ENCODE data around the gene KRTAP3-2.

- TF ChIP-seq ARNTL (CRISPR knock-in tag; IDR thresholded peaks at IDR 0.05; ENCODE audit: borderline replicate concordance, low read depth): no peak
- TF ChIP-seq PPARA (CRISPR knock-in tag; IDR thresholded peaks at IDR 0.05; ENCODE audit: borderline replicate concordance): no peak
- TF ChIP-seq TOX (CRISPR knock-in tag; IDR thresholded peaks at IDR 0.05; ENCODE audit: borderline replicate concordance): no peak
- TF ChIP-seq ZC3H10 (CRISPR knock-in tag; IDR thresholded peaks at IDR 0.05): no peak
Measured at GRCh38 chr17:41009936-41010335, 10.2 kb upstream of the KRTAP3-2 start.
